KMS-11 (cell line): Measurements from ENCODE around the gene RERE.

Experiments used
- H2AFZ ChIP-seq: fragments of 200-600 bp; sonication (generic); 2 replicates; pipeline ENCODE4 v1.6.1; 2016; ENCODE audit warnings: antibody characterized with exemption, mixed run types, low read depth
- H3K27ac ChIP-seq: fragments of 200-600 bp; sonication (generic); 2 replicates; pipeline ENCODE4 v1.6.1; 2016; ENCODE audit warnings: mild to moderate bottlenecking, mixed run types
- H3K27me3 ChIP-seq: fragments of 200-600 bp; sonication (generic); 2 replicates; pipeline ENCODE4 v1.6.1; 2017; ENCODE audit warnings: mild to moderate bottlenecking, low read depth, mixed run types, moderate library complexity; ENCODE audit not compliant: insufficient read depth
- H3K36me3 ChIP-seq: fragments of 200-600 bp; sonication (generic); 2 replicates; pipeline ENCODE4 v1.6.1; 2017; ENCODE audit warnings: mild to moderate bottlenecking, mixed run types; ENCODE audit not compliant: insufficient read depth
- H3K4me1 ChIP-seq: fragments of 200-600 bp; sonication (generic); 2 replicates; pipeline ENCODE4 v1.6.1; 2016; ENCODE audit warnings: mild to moderate bottlenecking, low read depth, mixed run types; ENCODE audit not compliant: poor library complexity, severe bottlenecking
- H3K4me2 ChIP-seq: fragments of 200-600 bp; sonication (generic); 2 replicates; pipeline ENCODE4 v1.7.0; 2016; ENCODE audit warnings: mild to moderate bottlenecking, mixed run types
- H3K4me3 ChIP-seq: fragments of 200-600 bp; sonication (generic); IDR thresholded peaks from 2 replicates; pipeline ENCODE4 v1.6.1; 2017; ENCODE audit warnings: low read depth, low read length, mixed read lengths; ENCODE audit not compliant: insufficient read depth
- H3K79me2 ChIP-seq: fragments of 200-600 bp; sonication (generic); 2 replicates; pipeline ENCODE4 v1.6.1; 2016; ENCODE audit warnings: low read depth, mixed run types; ENCODE audit not compliant: insufficient read depth
- H3K9ac ChIP-seq: fragments of 200-600 bp; sonication (generic); 2 replicates; pipeline ENCODE4 v1.6.1; 2016; ENCODE audit warnings: mild to moderate bottlenecking, mixed run types
- H4K20me1 ChIP-seq: fragments of 200-600 bp; sonication (generic); 2 replicates; pipeline ENCODE4 v1.6.1; 2016; ENCODE audit warnings: mild to moderate bottlenecking, mixed run types; ENCODE audit not compliant: insufficient read depth
- CTCF ChIP-seq: fragments of 200-600 bp; sonication (generic); conservative IDR thresholded peaks from 2 replicates; pipeline ENCODE4 v1.6.1; 2017; ENCODE audit warnings: low read depth, mild to moderate bottlenecking, antibody characterized with exemption, low read length, moderate library complexity, mixed read lengths

Gene RERE

GRCh38 chr1:8541961-8542521 is 275.4 kb downstream of the RERE start:
- no peak overlapping the region for H3K27ac ChIP-seq
- H3K4me3 ChIP-seq, result no peak overlapping the region
- no peaks in the 10 kb centered on the region for H4K20me1 ChIP-seq
- no peaks in the 10 kb centered on the region for H3K36me3 ChIP-seq
- H3K9ac ChIP-seq, result no peak overlapping the region
- H3K27me3 ChIP-seq, result no peaks in the 10 kb centered on the region
- H3K4me2 ChIP-seq, result no peak overlapping the region
- H3K79me2 ChIP-seq, result no peaks in the 10 kb centered on the region
- TF ChIP-seq CTCF, result no peak
- H2AFZ ChIP-seq, result no peak overlapping the region
- H3K4me1 ChIP-seq, result peaks cover 14% of the 10 kb centered on the region

DNA sequence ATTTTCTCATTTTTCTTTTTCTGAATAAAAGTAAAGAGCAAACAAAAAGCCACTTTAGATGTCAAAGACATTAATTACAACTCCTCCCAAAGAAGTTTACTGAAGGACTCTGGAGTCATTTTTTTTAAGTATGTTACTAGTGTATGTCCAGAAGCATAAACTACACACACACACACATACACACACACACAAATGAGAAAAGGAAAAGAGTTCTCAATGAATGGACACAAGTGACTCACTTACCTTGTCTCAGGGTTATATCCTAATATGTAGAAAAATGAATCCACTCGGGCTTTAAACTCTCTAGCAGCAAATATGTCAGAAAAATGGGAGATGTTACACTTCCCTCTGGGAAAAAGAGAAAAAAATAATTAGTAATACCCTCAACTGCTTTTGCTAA is 276.5 kb downstream of the RERE start:
- TF ChIP-seq CTCF, result no peak
- Histone ChIP-seq H2AFZ (no peak overlapping the region), H3K36me3 (no peaks in the 10 kb centered on the region), H3K4me1 (peaks cover 14% of the 10 kb centered on the region), H3K4me2 (no peak overlapping the region), H3K9ac (no peak overlapping the region), H3K79me2 (no peaks in the 10 kb centered on the region), H4K20me1 (no peaks in the 10 kb centered on the region), H3K4me3 (no peak overlapping the region), H3K27ac (no peak overlapping the region), H3K27me3 (no peaks in the 10 kb centered on the region)

GRCh38 chr1:8540261-8540941 is 277.0 kb downstream of the RERE start:
- Histone ChIP-seq H3K79me2 (no peaks in the 10 kb centered on the region), H2AFZ (no peak overlapping the region), H4K20me1 (no peaks in the 10 kb centered on the region), H3K36me3 (no peaks in the 10 kb centered on the region), H3K4me1 (peaks cover 14% of the 10 kb centered on the region), H3K4me2 (no peak overlapping the region), H3K27ac (no peak overlapping the region), H3K27me3 (no peaks in the 10 kb centered on the region), H3K4me3 (no peak overlapping the region), H3K9ac (no peak overlapping the region)
- TF ChIP-seq CTCF, result no peak

GRCh38 chr1:8539683-8540082 is 277.8 kb downstream of the RERE start:
- peaks cover 14% of the 10 kb centered on the region for H3K4me1 ChIP-seq
- H3K4me3 ChIP-seq, result no peak overlapping the region
- H3K27ac ChIP-seq, result no peak overlapping the region
- H2AFZ ChIP-seq, result no peak overlapping the region
- H3K9ac ChIP-seq, result no peak overlapping the region
- H3K36me3 ChIP-seq, result no peaks in the 10 kb centered on the region
- no peaks in the 10 kb centered on the region for H4K20me1 ChIP-seq
- H3K27me3 ChIP-seq, result no peaks in the 10 kb centered on the region
- H3K4me2 ChIP-seq, result no peak overlapping the region
- no peaks in the 10 kb centered on the region for H3K79me2 ChIP-seq
- no peak for TF ChIP-seq CTCF
